Small intestine (tissue), 7 donors: Measurements from ENCODE around the gene COL5A1. TPM values are rescaled to one million over a fixed set of nuclear protein-coding genes. Genes with fewer than 3 reads are reported as not detected.

Experiments
- DNase-seq, 2 donors: peaks; one replicate each; pipeline versions ENCODE4 v3.0.0 to v3.0.0-alpha.2; 2013
- FAIRE-seq: peaks from 2 replicates; lab custom pipeline; 2012; peaks lifted over from hg19 to GRCh38; lab: Jason Lieb, UNC
- H3K27ac ChIP-seq, 3 donors: one replicate each; pipeline ENCODE4 v1.5.1; 2013; ENCODE audit warnings: low read length in 2 of 3, mild to moderate bottlenecking in 2 of 3, control low read depth in 1 of 3, inconsistent platforms in 1 of 3, low read depth in 1 of 3, moderate library complexity in 1 of 3
- H3K27me3 ChIP-seq, 3 donors: one replicate each; pipeline ENCODE4 v1.6.1; 2013; ENCODE audit warnings: low read length in 3 of 3, inconsistent platforms in 1 of 3; ENCODE audit not compliant: control insufficient read depth in 3 of 3, insufficient read depth in 3 of 3
- H3K36me3 ChIP-seq, 3 donors: one replicate each; pipeline ENCODE4 v1.6.1; 2013; ENCODE audit warnings: low read length in 3 of 3, inconsistent platforms in 1 of 3, low read depth in 1 of 3, mild to moderate bottlenecking in 1 of 3, moderate library complexity in 1 of 3; ENCODE audit not compliant: control insufficient read depth in 3 of 3, insufficient read depth in 2 of 3
- H3K4me1 ChIP-seq, 3 donors: one replicate each; pipeline ENCODE4 v1.6.1; 2013; ENCODE audit warnings: low read length in 2 of 3, inconsistent platforms in 1 of 3, low read depth in 1 of 3, mild to moderate bottlenecking in 1 of 3, moderate library complexity in 1 of 3; ENCODE audit not compliant: control insufficient read depth in 3 of 3, insufficient read depth in 2 of 3
- H3K4me3 ChIP-seq, 3 donors: one replicate each; pipeline ENCODE4 v1.5.1; 2013; ENCODE audit warnings: low read length in 3 of 3, control low read depth in 1 of 3, inconsistent platforms in 1 of 3, low read depth in 1 of 3, mild to moderate bottlenecking in 1 of 3, moderate library complexity in 1 of 3
- H3K9me3 ChIP-seq, 2 donors: one replicate each; pipeline ENCODE4 v1.6.1; 2013; ENCODE audit warnings: low read depth in 1 of 2, low read length in 1 of 2; ENCODE audit not compliant: control insufficient read depth in 2 of 2, insufficient read depth in 1 of 2
- WGBS, 3 donors: extraction: QIAGEN DNeasy Blood & Tissue Kit; methylation state at CpG; one replicate each; pipeline ENCODE4 v1.1.7; 2013; 5-methylcytosine and 5-hydroxymethylcytosine counted together
- polyA plus RNA-seq, 4 donors: library from polyadenylated mRNA; stranded (reverse) in 3 of 4; unstranded in 1 of 4; fragments of 200-250 nt in 3 of 4; fragments of 120-200 nt in 1 of 4; gene quantifications; one replicate each; pipeline versions ENCODE4 v1.2.1 to v1.2.3, GENCODE V29; 2013
- donor health status: healthy with polysubstance abuse.
- donor health status: control.
- donor health status: control.
- donor health status: Bipolar disorder and iron deficiency.
- donor health status: healthy.

COL5A1 gene
- polyA plus RNA-seq, 4 donors: 0.22 to 54.0 (median 5.4) TPM

GRCh38 chr9:134626571-134627416, 14.8 kb upstream of the COL5A1 start:
- Histone ChIP-seq H3K27ac (peak overlapping the region in 1 of 3 donors; percentile 22), H3K4me1 (no peaks in the 10 kb centered on the region), H3K36me3 (no peaks in the 10 kb centered on the region), H3K27me3 (no peaks in the 10 kb centered on the region), H3K4me3 (no peak overlapping the region), H3K9me3 (no peaks in the 10 kb centered on the region)
- no peak for FAIRE-seq
- WGBS, 3 donors: 59 to 73% (median 62%) methylated on average over 19 of the region's 19 CpGs
- no peak for DNase-seq

- no peak overlapping the region for H3K4me3 ChIP-seq
- no peaks in the 10 kb centered on the region for H3K27me3 ChIP-seq
- no peaks in the 10 kb centered on the region for H3K9me3 ChIP-seq
- no peak for DNase-seq
- WGBS, 3 donors: 79 to 85% (median 84%) methylated on average over 39 of the region's 39 CpGs
- no peaks in the 10 kb centered on the region for H3K4me1 ChIP-seq
- H3K36me3 ChIP-seq: no peaks in the 10 kb centered on the region
- no peak overlapping the region for H3K27ac ChIP-seq
- FAIRE-seq: no peak
Measured at GRCh38 chr9:134627417-134628353, 13.9 kb upstream of the COL5A1 start.

- Histone ChIP-seq H3K4me1 (no peaks in the 10 kb centered on the region), H3K27me3 (no peaks in the 10 kb centered on the region), H3K4me3 (no peak overlapping the region), H3K36me3 (no peaks in the 10 kb centered on the region), H3K27ac (no peak overlapping the region), H3K9me3 (no peaks in the 10 kb centered on the region)
- DNase-seq: no peak
- WGBS, 3 donors: 77 to 87% (median 78%) methylated on average over 9 of the region's 9 CpGs
- FAIRE-seq: no peak
Measured at GRCh38 chr9:134628354-134628736, 13.3 kb upstream of the COL5A1 start.

- FAIRE-seq (no peak), DNase-seq (no peak)
- 78 to 88% (median 84%) methylated on average over 21 of the region's 21 CpGs for WGBS, 3 donors
- Histone ChIP-seq H3K27me3 (no peaks in the 10 kb centered on the region), H3K36me3 (no peaks in the 10 kb centered on the region), H3K27ac (no peak overlapping the region), H3K4me3 (no peak overlapping the region), H3K4me1 (no peaks in the 10 kb centered on the region), H3K9me3 (no peaks in the 10 kb centered on the region)
Measured at GRCh38 chr9:134629061-134629585, 12.5 kb upstream of the COL5A1 start.

GRCh38 chr9:134629586-134630392, 11.8 kb upstream of the COL5A1 start:
- FAIRE-seq (no peak), DNase-seq (no peak)
- H3K9me3 ChIP-seq: no peaks in the 10 kb centered on the region
- no peaks in the 10 kb centered on the region for H3K36me3 ChIP-seq
- no peaks in the 10 kb centered on the region for H3K4me1 ChIP-seq
- no peaks in the 10 kb centered on the region for H3K27me3 ChIP-seq
- H3K27ac ChIP-seq: no peak overlapping the region
- H3K4me3 ChIP-seq: no peak overlapping the region
- WGBS, 3 donors: 73 to 86% (median 79%) methylated on average over 15 to 16 of the region's 16 CpGs

- no peaks in the 10 kb centered on the region for H3K4me1 ChIP-seq
- no peaks in the 10 kb centered on the region for H3K36me3 ChIP-seq
- no peak for FAIRE-seq
- no peaks in the 10 kb centered on the region for H3K27me3 ChIP-seq
- DNase-seq: no peak
- 88 to 94% (median 90%) methylated on average over 12 to 13 of the region's 13 CpGs for WGBS, 3 donors
- no peak overlapping the region for H3K27ac ChIP-seq
- no peak overlapping the region for H3K4me3 ChIP-seq
- H3K9me3 ChIP-seq: no peaks in the 10 kb centered on the region
Measured at GRCh38 chr9:134630393-134630790, 11.2 kb upstream of the COL5A1 start.

GRCh38 chr9:134630861-134631260, 10.7 kb upstream of the COL5A1 start:
- H3K9me3 ChIP-seq: no peaks in the 10 kb centered on the region
- FAIRE-seq: no peak
- H3K4me3 ChIP-seq: no peak overlapping the region
- no peaks in the 10 kb centered on the region for H3K4me1 ChIP-seq
- no peaks in the 10 kb centered on the region for H3K36me3 ChIP-seq
- WGBS, 3 donors: 82 to 89% (median 82%) methylated on average over 8 of the region's 8 CpGs
- H3K27ac ChIP-seq: no peak overlapping the region
- H3K27me3 ChIP-seq: no peaks in the 10 kb centered on the region
- no peak for DNase-seq

- H3K4me1 ChIP-seq: no peaks in the 10 kb centered on the region
- H3K27me3 ChIP-seq: no peaks in the 10 kb centered on the region
- FAIRE-seq (no peak), DNase-seq (no peak)
- no peaks in the 10 kb centered on the region for H3K9me3 ChIP-seq
- H3K27ac ChIP-seq: no peak overlapping the region
- 63 to 83% (median 67%) methylated on average over 10 of the region's 10 CpGs for WGBS, 3 donors
- H3K4me3 ChIP-seq: no peak overlapping the region
- H3K36me3 ChIP-seq: no peaks in the 10 kb centered on the region
Measured at GRCh38 chr9:134631881-134632280, 9.7 kb upstream of the COL5A1 start.
